Astrocyte (in vitro differentiated cells and primary cell): Measurements from ENCODE around the gene POU4F1. TPM values are rescaled to one million over a fixed set of nuclear protein-coding genes. Genes with fewer than 3 reads are reported as not detected.

Experiments used
- DNase-seq: peaks from one replicate; pipeline ENCODE4 v3.0.0-alpha.2; 2010; ENCODE audit warnings: low read depth
- FAIRE-seq: peaks from 2 replicates; lab custom pipeline; 2011; peaks lifted over from hg19 to GRCh38; lab: Jason Lieb, UNC
- H2AFZ ChIP-seq: 2 replicates; pipeline ENCODE4 v1.6.0; 2012; ENCODE audit warnings: low read depth, low read length, inconsistent platforms
- H3K27ac ChIP-seq: 2 replicates; pipeline ENCODE4 v1.5.1; 2011; ENCODE audit warnings: low read depth, low read length, inconsistent platforms
- H3K27me3 ChIP-seq: 2 replicates; pipeline ENCODE4 v1.6.0; 2011; ENCODE audit warnings: low read length, inconsistent platforms; ENCODE audit not compliant: insufficient read depth
- H3K36me3 ChIP-seq: 2 replicates; pipeline ENCODE4 v1.5.1; 2011; ENCODE audit warnings: low read length, inconsistent platforms; ENCODE audit not compliant: insufficient read depth
- H3K4me1 ChIP-seq: 2 replicates; pipeline ENCODE4 v1.5.1; 2011; ENCODE audit warnings: low read length, inconsistent platforms; ENCODE audit not compliant: insufficient read depth
- H3K4me2 ChIP-seq: 2 replicates; pipeline ENCODE4 v1.6.0; 2012; ENCODE audit warnings: low read length, inconsistent platforms
- H3K4me3 ChIP-seq: 2 replicates; pipeline ENCODE4 v1.5.1; 2011; ENCODE audit warnings: low read depth, mild to moderate bottlenecking, low read length, inconsistent platforms; ENCODE audit not compliant: insufficient read depth
- H3K79me2 ChIP-seq: 2 replicates; pipeline ENCODE4 v1.6.0; 2012; ENCODE audit warnings: mild to moderate bottlenecking, low read length, inconsistent platforms; ENCODE audit not compliant: insufficient read depth
- H3K9ac ChIP-seq: 2 replicates; pipeline ENCODE4 v1.6.0; 2012; ENCODE audit warnings: mild to moderate bottlenecking, low read length, inconsistent platforms
- H3K9me3 ChIP-seq: 2 replicates; pipeline ENCODE4 v1.5.1; 2012; ENCODE audit warnings: low read depth, mild to moderate bottlenecking, low read length, inconsistent platforms; ENCODE audit not compliant: insufficient read depth
- H4K20me1 ChIP-seq: 2 replicates; pipeline ENCODE4 v1.6.0; 2012; ENCODE audit warnings: low read length, inconsistent platforms; ENCODE audit not compliant: insufficient read depth
- H3K27ac Mint-ChIP-seq: one replicate; pipeline ENCODE4 v1.8.0; 2021; ENCODE audit warnings: mild to moderate bottlenecking, mixed read lengths; ENCODE audit not compliant: unreplicated experiment
- H3K27me3 Mint-ChIP-seq: one replicate; pipeline ENCODE4 v1.8.0; 2021; ENCODE audit warnings: low read depth, mixed read lengths; ENCODE audit not compliant: unreplicated experiment
- H3K36me3 Mint-ChIP-seq: one replicate; pipeline ENCODE4 v1.8.0; 2021; ENCODE audit warnings: low read depth, mixed read lengths; ENCODE audit not compliant: unreplicated experiment
- H3K4me1 Mint-ChIP-seq: one replicate; pipeline ENCODE4 v1.8.0; 2021; ENCODE audit warnings: low read depth, mixed read lengths; ENCODE audit not compliant: unreplicated experiment
- H3K4me3 Mint-ChIP-seq: one replicate; pipeline ENCODE4 v1.8.0; 2021; ENCODE audit warnings: mild to moderate bottlenecking, moderate library complexity, mixed read lengths; ENCODE audit not compliant: unreplicated experiment
- H3K9me3 Mint-ChIP-seq: one replicate; pipeline ENCODE4 v1.8.0; 2021; ENCODE audit warnings: mild to moderate bottlenecking, mixed read lengths; ENCODE audit not compliant: unreplicated experiment
- CTCF ChIP-seq: IDR thresholded peaks from 2 replicates; pipeline ENCODE4 v1.5.1; 2011; ENCODE audit warnings: low read depth, mild to moderate bottlenecking, inconsistent platforms, low read length, moderate library complexity; ENCODE audit not compliant: insufficient read depth
- EZH2 ChIP-seq: IDR thresholded peaks from 2 replicates; pipeline ENCODE4 v1.6.1; 2012; ENCODE audit warnings: mild to moderate bottlenecking, low read length, inconsistent platforms; ENCODE audit not compliant: insufficient read depth
- total RNA-seq: library from RNA; stranded (reverse); gene quantifications from 2 replicates; pipeline ENCODE4 v1.2.1, GENCODE V29; 2021

The POU4F1 gene
- total RNA-seq, 1 donor from 2014 or later, result not detected

- TF ChIP-seq CTCF, result no peak
- TF ChIP-seq EZH2, result no peak
- H3K4me1 Mint-ChIP-seq, result peaks cover 1% of the 10 kb centered on the region
- peaks cover 5% of the 10 kb centered on the region for H3K9me3 ChIP-seq
- no peaks in the 10 kb centered on the region for H3K36me3 ChIP-seq
- no peak overlapping the region for H3K4me3 Mint-ChIP-seq
- no peak overlapping the region for H3K4me2 ChIP-seq
- no peak overlapping the region for H3K27ac ChIP-seq
- H3K36me3 Mint-ChIP-seq, result no peaks in the 10 kb centered on the region
- FAIRE-seq (no peak), DNase-seq (no peak)
- H3K4me3 ChIP-seq, result no peak overlapping the region
- H3K9ac ChIP-seq, result no peak overlapping the region
- peaks cover 82% of the 10 kb centered on the region for H3K27me3 Mint-ChIP-seq
- H4K20me1 ChIP-seq, result peaks cover 17% of the 10 kb centered on the region
- peaks cover 29% of the 10 kb centered on the region for H3K9me3 Mint-ChIP-seq
- no peak overlapping the region for H2AFZ ChIP-seq
- peaks cover 91% of the 10 kb centered on the region for H3K27me3 ChIP-seq
- no peaks in the 10 kb centered on the region for H3K79me2 ChIP-seq
- H3K27ac Mint-ChIP-seq, result no peak overlapping the region
- H3K4me1 ChIP-seq, result peaks cover 10% of the 10 kb centered on the region
Measured at GRCh38 chr13:78604782-78605611, 1.6 kb upstream of the POU4F1 start.

GRCh38 chr13:78602561-78603239 is 652 bp downstream of the POU4F1 start:
- H3K4me3 Mint-ChIP-seq, result no peak overlapping the region
- H3K36me3 ChIP-seq, result no peaks in the 10 kb centered on the region
- TF ChIP-seq CTCF, result no peak
- peak; percentile 98 for TF ChIP-seq EZH2
- DNase-seq, result no peak
- H4K20me1 ChIP-seq, result peaks cover 17% of the 10 kb centered on the region
- no peak overlapping the region for H3K27ac ChIP-seq
- FAIRE-seq, result no peak
- no peaks in the 10 kb centered on the region for H3K9me3 ChIP-seq
- H3K27ac Mint-ChIP-seq, result peak overlapping the region; percentile 83
- H3K9me3 Mint-ChIP-seq, result peaks cover 28% of the 10 kb centered on the region
- H3K4me2 ChIP-seq, result peak overlapping the region; percentile 77
- H3K4me1 ChIP-seq, result peaks cover 7% of the 10 kb centered on the region
- peak overlapping the region; percentile 52 for H2AFZ ChIP-seq
- H3K36me3 Mint-ChIP-seq, result no peaks in the 10 kb centered on the region
- H3K79me2 ChIP-seq, result no peaks in the 10 kb centered on the region
- peaks cover 92% of the 10 kb centered on the region for H3K27me3 ChIP-seq
- peaks cover 1% of the 10 kb centered on the region for H3K4me1 Mint-ChIP-seq
- no peak overlapping the region for H3K9ac ChIP-seq
- H3K4me3 ChIP-seq, result no peak overlapping the region
- H3K27me3 Mint-ChIP-seq, result peaks cover 86% of the 10 kb centered on the region
